Fibroblast of peridontal ligament (primary cell): ENCODE results near the gene USF2.
A peak's percentile ranks its signal among the peaks of the same experiment; 100 is the strongest.

Experiments used
- DNase-seq: peaks from one replicate; pipeline ENCODE4 v3.0.0-alpha.2; 2010; ENCODE audit errors: extremely low read depth

USF2 gene

GRCh38 chr19:35265126-35265899, 3.4 kb upstream of the USF2 start:
- no peak for DNase-seq

DNA sequence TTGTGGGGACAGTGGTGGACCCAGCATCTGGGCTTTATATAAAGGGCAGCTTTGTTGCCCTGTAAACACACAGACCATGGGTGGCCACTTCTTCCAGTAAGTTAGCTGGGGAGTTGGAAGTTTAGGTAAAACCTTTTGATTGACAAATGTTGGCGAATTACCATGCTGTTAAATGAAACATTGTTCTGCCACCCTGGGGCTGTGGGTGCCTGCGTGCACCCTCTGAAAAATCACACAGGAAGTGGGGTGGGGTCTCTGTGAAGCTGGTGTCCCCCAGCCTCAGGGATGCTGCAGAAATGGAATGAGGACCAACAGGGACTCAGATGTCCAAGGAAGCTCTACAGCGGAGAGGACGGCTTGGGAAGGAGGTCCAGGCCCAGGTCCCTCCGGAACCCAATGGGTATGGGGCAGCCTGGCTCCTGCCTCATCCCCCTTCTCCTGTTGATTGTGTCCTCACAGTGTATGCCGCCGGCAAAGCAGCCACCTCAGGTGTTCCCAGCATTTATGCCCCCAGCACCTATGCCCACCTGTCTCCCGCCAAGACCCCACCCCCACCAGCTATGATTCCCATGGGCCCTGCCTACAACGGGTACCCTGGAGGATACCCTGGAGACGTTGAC, 2.8 kb upstream of the USF2 start:
- no peak for DNase-seq

DNA sequence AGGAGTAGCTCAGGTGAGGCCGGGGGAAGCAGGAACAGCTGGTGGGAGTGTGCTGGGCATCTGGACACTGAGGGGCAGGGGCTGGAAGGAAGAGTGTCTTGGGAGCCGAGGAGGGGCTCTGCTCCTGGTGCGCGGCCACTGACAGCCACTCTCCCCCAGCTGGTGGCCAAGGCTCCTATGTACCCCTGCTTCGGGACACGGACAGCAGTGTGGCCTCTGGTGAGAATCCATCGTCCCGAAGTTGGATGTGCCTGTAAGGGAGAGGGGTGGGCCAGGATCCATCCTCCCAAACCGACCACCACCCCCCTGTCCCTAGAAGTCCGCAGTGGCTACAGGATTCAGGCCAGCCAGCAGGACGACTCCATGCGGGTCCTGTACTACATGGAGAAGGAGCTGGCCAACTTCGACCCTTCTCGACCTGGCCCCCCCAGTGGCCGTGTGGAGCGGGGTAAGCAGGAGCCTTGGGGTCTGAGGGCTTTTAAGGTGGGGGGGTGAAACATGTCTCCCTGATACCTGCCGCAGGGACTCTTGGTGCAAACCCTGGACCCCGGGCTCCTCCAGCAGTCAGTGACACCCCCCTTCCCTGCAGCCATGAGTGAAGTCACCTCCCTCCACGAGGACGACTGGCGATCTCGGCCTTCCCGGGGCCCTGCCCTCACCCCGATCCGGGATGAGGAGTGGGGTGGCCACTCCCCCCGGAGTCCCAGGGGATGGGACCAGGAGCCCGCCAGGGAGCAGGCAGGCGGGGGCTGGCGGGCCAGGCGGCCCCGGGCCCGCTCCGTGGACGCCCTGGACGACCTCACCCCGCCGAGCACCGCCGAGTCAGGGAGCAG, 2.0 kb upstream of the USF2 start:
- DNase-seq, result no peak

DNA sequence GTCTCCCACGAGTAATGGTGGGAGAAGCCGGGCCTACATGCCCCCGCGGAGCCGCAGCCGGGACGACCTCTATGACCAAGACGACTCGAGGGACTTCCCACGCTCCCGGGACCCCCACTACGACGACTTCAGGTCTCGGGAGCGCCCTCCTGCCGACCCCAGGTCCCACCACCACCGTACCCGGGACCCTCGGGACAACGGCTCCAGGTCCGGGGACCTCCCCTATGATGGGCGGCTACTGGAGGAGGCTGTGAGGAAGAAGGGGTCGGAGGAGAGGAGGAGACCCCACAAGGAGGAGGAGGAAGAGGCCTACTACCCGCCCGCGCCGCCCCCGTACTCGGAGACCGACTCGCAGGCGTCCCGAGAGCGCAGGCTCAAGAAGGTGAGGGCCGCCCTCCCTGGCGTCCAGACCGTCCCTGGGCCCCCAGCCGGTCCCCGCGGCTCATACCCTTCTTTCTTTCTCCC, 1.4 kb upstream of the USF2 start:
- DNase-seq, result no peak

DNA sequence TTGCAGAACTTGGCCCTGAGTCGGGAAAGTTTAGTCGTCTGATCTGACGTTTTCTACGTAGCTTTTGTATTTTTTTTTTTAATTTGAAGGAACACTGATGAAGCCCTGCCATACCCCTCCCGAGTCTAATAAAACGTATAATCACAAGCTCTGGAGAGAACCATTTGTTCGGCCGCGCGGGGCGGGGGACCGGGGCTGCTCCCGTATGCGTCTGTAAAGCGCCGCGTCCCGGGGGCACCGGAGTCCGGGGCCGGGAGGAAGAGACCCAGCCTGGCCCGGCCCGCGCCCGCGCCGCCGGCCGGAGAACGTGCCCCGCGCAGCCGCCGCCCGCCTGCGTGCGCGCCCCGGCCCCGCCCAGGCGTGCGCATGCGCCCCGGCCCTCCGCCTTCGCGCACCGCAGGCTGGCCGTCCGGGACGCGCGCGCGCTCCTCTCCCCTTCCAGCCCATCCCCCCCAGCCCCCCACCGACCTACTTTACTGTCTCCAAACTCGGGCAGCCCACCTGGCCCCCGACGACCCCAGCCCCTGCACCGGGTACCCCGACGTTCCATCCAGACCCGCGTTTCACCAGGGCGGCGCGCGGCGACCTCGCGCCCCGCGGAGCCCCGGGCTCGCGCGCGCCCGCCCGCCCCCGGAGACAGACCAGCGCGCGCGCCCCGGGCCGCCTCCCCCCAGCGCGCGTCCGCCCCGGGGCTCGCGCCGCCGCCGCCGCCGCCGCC, 785 bp upstream of the USF2 start:
- DNase-seq, result peak; percentile 54

DNA sequence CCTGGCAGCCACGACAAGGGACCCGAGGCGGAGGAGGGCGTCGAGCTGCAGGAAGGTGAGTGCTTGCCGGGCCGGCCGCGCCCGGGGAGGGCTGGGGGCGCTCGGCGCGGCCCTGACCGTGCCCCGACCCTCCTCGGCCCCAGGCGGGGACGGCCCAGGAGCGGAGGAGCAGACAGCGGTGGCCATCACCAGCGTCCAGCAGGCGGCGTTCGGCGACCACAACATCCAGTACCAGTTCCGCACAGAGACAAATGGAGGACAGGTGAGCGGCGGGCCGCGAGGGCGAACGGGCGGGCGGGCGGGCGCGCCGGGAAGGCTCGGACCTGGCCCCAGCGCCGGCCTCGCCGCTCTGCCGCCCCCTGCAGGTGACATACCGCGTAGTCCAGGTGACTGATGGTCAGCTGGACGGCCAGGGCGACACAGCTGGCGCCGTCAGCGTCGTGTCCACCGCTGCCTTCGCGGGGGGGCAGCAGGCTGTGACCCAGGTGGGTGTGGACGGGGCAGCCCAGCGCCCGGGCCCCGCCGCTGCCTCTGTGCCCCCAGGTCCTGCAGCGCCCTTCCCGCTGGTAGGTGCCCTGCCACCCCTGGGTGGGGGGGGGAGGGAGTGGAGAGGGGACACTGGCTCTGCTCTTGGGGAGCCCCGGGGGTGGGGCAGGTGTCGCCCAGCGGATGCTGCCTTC, 816 bp downstream of the USF2 start:
- peak; percentile 65 for DNase-seq

DNA sequence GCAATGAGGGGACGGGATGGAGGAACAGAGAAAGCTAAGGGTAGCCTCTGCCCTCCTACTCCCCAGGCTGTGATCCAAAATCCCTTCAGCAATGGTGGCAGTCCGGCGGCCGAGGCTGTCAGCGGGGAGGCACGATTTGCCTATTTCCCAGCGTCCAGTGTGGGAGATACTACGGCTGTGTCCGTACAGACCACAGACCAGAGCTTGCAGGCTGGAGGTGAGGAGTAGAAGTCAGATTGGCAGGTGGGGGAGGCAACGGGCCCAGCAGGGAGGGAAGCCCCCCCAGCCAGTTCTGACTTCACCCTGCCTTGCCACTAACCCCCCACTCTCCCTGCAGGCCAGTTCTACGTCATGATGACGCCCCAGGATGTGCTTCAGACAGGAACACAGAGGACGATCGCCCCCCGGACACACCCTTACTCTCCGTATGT, 1.6 kb downstream of the USF2 start:
- no peak for DNase-seq

DNA sequence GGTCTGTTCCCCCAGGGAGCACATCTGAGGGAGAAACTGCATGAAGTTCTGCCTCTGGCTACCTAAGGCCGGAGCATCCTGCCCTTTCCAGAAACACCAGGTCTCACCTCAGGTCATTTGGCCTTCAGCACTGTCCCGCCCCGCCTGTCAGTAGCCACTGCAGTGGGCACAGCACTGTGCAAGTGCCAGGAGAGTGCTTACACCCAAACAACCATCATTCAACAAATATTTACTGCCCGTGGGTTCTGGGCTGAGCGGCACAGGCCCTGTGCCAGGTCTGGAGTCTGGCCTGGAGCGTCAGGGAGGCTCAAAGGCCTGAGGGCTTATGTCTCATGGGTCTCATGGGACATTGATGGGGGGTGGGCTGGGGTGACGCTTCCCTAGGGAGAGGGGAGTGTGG, 2.8 kb downstream of the USF2 start:
- DNase-seq, result no peak

- DNase-seq, result no peak
These were observed 3.5 kb downstream of the USF2 start for GRCh38 chr19:35272122-35272719.

DNA sequence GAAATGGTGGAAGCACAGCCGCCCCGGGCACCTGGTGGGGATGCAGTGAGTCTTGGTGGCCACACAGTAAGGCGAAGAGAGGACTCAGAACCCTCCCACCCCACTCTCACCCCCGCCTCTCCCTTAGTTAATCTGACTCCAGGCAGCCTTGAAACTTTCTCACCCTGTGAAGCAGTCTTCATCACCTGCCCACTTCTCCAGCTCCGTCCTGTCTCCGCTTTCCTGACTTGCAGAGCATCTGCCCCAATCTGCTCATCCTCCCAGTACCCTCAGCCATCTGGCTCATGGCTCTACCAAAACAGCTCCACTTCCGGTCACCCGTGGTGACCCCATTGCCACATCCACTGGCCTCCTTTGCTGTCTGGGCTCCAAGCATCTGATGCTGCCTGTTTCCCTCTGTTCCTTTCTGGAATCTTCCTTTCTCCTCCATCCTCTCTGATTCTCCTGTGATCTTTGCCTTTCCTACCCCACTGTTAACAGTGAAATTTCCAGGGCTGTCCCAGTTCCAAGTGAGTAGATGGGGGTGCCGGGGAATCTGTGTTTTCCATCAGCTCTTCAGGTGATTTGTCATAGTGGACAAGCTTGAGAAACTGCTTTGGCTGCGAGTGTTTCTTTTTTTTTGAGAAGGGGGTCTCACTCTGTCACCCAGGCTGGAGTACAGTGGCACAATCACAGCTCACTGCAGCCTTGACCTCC, 4.3 kb downstream of the USF2 start:
- no peak for DNase-seq

DNA sequence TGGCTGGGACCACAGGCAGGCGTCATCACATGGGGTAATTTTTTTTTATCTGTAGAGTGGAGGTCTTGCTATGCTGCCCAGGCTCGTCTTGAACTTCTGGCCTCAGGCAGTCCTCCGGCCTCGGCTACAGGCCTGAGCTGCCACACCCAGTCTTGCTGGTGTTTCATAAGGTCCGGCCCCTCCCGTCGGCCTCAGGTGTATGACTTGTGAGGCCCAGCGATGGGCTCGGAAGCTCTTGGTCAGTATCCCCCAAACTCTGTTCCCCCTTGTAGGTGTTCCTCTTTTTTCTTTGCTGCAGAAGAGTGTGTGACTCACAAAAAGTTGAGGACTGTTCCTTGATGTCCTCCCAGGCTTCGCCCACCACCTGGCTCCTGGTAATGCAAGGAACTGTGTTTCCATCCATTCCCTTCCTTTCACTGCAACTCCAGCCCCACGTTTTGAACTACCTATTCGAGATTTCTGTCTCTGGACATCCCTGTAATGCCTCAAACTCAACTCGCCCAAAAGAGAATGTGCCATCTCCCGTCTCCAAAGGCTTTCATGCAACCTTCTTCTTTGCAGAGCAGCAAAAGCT, 5.0 kb downstream of the USF2 start:
- DNase-seq, result no peak

DNA sequence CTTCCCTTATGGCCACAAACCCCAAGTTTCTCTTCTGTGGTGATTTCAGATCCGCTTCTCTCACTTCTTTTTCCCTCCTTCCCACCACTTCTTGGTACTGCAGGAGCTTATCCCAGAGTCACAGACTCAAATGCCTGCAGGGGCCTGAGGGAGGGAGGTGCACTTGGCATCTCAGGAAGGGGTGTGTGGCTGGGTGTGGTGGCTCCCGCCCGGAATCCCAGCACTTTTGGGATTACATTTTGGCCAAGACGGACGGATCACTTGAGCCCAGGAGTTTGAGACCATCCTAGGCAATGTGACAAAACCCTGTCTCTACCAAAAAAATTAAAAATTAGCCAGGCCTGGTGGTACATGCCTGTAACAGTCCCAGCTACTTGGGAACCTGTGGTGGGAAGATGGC, 5.6 kb downstream of the USF2 start:
- no peak for DNase-seq

DNA sequence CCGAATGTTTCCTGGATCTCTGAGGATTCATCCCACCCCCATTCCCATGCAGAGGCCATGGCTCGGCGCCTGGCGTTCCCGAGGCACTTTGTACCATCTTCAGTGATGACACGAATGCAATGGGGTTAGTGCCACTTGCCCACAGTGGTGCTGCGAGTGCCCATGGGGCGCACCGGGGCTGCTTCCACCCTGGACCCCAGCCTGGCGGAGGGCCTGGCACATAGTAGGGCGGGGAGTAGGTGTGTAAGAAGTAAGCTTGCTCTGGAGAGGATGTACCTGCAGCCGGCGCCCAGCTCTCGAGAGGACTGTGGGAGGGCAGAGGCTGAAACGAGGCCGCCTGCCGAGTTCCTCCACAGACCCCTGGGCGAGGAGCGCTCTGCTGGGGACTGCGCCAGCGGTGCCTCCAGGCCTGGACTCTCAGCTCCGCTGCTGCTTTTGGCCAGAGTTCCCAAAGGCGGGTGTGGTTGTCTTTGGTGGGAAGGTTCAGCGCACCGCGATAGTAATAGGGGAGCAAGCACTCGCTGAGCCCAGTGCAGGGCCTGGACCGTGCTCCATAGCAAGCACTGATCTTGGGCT, 8.0 kb downstream of the USF2 start:
- no peak for DNase-seq

GRCh38 chr19:35278578-35279284, 10.0 kb downstream of the USF2 start:
- DNase-seq, result no peak

DNA sequence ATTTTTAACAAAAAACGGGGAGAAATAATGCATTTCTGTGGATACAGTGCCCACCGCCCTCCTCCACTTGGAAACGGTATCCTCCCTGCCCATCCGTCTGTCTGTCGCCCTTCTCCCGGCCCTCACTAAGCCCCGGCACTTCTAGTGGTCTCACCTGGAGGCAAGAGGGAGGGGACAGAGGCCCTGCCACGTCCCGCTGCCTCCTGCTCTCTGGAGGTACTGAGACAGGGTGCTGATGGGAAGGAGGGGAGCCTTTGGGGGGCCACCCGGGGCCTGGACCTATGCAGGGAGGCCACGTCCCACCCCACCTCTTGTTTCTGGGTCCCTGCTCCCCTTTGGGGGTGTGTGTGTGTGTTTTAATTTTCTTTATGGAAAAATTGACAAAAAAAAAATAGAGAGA, 10.6 kb downstream of the USF2 start:
- DNase-seq, result no peak

DNA sequence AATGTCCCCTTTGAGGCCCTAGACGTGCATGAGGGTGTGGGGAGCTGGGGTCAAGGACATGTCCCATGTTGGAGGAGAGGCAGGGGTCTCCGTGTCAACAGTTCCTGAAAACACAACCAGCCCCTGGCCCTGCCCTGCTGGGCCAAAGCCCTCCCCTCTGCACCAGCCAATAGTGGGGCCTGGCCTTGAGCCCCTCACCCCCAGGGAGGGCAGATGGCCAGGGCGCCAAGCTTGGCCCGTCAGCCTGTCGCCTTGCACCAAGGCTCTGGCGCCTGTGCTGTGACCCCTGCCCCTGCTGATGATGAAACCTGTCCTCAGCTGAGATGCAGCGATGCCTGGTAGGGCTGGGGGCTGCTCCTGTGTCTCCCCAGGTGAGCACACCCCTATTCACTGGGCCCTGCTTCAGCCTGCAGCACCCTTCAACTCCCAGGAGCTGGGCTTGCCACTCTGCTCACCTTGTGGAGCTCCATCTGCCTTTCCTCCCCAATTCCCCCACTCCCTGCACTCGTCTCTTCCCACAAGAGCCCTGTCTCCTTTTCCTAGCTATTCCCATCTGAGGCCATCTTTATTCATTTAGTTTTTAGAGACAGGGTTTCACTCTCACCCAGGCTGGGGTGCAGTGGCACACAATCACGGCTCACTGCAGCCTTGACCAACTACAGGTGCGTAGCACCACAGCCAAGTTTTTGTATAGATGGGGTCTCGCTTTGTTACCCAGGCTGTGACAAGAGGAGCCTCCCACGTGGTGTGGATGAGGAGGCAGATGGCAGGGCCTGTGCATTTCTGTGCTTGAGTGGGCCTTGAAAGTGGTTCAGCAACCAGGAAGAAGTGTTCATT, 11.4 kb downstream of the USF2 start:
- no peak for DNase-seq

DNA sequence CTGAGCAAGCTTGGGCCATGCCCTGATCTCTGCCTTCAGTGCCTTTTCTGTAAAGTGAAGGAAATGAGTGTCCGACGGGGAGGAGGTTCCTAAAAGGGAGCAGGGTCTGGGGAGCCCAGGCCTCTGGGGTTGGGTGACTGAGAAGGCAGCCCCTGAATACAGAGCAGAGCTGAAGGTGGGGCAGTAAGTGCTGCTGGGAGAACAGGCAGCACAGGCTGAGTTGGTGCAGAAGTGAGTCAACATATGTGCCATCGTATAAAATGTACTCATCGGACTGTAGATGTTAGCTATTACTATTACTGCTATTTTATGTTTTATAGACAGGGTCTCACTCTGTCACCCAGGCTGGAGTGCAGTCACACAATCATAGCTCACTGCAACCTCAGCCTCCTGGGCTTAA, 12.5 kb downstream of the USF2 start:
- DNase-seq, result no peak
